GM12872 (cell line): ENCODE results near the gene CASZ1.

Source experiments
- TF ChIP-seq, protein P1 (sequence below): IDR thresholded peaks from 3 replicates; pipeline ENCODE4 v1.5.1; 2011; ENCODE audit warnings: low read depth, mild to moderate bottlenecking, low read length, moderate library complexity; ENCODE audit not compliant: insufficient read depth

Gene CASZ1

GRCh38 chr1:10835421-10835820 is 39.0 kb upstream of the CASZ1 start:
- TF ChIP-seq, protein P1, sequence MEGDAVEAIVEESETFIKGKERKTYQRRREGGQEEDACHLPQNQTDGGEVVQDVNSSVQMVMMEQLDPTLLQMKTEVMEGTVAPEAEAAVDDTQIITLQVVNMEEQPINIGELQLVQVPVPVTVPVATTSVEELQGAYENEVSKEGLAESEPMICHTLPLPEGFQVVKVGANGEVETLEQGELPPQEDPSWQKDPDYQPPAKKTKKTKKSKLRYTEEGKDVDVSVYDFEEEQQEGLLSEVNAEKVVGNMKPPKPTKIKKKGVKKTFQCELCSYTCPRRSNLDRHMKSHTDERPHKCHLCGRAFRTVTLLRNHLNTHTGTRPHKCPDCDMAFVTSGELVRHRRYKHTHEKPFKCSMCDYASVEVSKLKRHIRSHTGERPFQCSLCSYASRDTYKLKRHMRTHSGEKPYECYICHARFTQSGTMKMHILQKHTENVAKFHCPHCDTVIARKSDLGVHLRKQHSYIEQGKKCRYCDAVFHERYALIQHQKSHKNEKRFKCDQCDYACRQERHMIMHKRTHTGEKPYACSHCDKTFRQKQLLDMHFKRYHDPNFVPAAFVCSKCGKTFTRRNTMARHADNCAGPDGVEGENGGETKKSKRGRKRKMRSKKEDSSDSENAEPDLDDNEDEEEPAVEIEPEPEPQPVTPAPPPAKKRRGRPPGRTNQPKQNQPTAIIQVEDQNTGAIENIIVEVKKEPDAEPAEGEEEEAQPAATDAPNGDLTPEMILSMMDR = no peak

- TF ChIP-seq, protein P1 = no peak
Measured at GRCh38 chr1:10834770-10835412, 38.4 kb upstream of the CASZ1 start.

DNA sequence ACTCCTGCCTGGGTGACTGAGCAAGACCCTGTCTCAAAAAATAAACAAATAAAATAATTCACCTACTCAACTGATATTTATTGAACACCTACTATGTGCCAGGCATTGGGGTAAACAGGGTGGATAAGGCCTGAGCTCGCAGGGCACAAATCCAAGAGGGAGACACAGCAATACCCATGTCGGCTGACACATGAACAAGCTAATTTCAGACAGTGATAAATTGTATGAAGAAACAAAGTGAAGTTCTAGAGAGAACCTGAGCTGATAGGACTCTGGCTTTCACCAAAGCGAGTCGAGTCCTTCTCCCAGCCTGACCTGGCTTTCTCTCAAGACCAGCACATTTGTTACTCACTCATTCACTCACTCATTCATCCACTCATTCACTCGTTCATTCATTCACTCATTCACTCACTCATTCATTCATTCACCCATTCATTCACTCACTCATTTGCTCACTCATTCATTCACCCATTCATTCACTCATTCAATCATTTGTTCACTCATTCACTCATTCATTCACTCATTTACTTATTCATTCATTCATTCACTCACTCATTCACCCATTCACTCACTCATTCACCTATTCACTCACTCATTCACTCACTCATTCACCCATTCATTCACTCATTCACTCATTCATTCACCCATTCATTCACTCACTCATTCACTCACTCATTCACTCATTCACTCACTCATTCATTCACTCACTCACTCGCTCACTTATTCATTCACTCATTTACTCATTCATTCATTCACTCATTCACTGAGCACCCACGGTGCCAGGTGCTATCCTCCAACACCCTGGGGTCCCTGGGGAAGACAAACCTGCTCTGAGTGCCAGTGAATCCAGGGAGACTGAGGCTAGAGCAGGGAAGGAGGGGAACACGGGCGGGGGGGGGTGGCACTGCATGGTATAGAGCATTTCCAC is 37.4 kb upstream of the CASZ1 start:
- TF ChIP-seq, protein P1 = no peak

- TF ChIP-seq, protein P1 = no peak
Measured at GRCh38 chr1:10832703-10833102, 36.3 kb upstream of the CASZ1 start.

DNA sequence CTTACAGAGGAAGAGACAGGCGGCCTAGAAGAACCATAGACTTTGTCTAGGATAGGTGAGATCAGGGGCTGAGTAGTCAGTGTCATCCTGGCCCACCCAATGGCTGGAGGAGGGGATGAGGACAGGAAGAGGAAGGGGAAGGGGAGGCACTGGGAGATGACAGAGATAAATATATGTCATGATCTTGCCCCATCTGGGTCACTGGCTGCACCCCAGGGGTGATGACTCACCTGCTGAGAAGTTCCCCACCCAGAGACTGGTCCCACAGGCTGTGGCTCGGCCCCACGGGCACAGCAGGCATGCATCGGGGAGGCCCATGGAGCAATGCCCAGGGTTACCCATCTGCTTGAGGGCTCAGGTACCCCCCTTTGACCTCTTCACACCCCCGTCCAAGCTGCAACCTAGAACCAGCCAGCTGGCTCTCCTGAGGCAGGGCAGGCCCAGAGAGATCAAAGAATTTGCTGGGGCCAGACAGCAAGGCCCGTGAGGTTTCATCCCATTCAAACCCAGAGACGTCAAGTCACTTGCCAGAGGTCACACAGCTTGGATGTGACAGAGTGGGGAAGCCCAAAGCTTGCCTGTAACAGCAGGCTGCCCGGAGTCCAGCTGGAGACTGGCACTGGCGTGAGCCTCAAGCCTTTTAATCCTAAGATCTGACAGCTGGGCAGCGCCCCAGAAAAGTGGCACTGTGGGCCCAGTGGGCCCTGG is 34.7 kb upstream of the CASZ1 start:
- TF ChIP-seq, protein P1 = no peak

DNA sequence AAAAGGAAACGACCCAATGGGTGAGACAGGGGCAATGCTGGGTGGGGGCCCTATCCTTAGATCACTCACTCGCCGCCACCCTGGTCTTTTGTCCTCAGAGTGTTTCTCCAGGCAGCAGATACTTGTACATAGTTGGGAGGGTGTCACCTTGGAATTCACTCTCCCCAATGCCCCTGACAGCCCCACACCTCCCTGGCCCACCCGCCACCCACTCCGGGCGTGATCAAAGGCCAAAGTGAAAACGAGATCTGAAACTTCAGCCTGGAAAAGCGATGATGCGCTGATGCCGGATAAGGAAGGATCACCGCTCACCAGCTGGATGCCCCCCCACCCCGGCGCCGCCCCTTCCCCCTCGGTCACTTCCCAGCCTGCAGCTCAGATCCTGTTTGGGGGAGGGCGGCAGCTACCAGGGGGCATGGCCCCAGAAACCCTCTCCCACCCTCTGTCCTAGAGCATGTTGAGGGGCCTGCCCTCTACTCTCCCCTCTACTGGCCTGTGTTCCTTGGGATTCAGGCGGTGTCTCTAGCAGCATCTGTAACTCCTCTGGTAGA is 33.6 kb upstream of the CASZ1 start:
- TF ChIP-seq, protein P1 = no peak
